OCI-LY7 (cell line): Measurements from ENCODE around the gene PARVG. TPM values are rescaled to one million over a fixed set of nuclear protein-coding genes. Genes with fewer than 3 reads are reported as not detected.

ENCODE experiments used
- BruUV-seq: library from RNA; stranded (reverse); fragments of 400-500 nt; replicated peaks from 2 replicates; lab custom pipeline; 2021; lab: Mats Ljungman, UMichigan
- CTCF ChIA-PET: fragments of 300-600 bp; sonication (Branson Sonifier 250); formaldehyde crosslinking; loops from one replicate; lab custom pipeline; 2022; ENCODE audit warnings: antibody characterized with exemption; ENCODE audit not compliant: unreplicated experiment; lab: Charles Lee
- POLR2A ChIA-PET: fragments of 300-600 bp; sonication (Branson Sonifier 250); formaldehyde crosslinking; loops from one replicate; lab custom pipeline; 2022; ENCODE audit warnings: antibody characterized with exemption; lab: Charles Lee
- DNase-seq: peaks from one replicate; pipeline ENCODE4 v3.0.0-alpha.2; 2015; ENCODE audit warnings: low spot score
- H2AFZ ChIP-seq: fragments of 200-600 bp; sonication (generic), shearing (Covaris generic); 2 replicates; pipeline ENCODE4 v1.6.1; 2014; ENCODE audit warnings: mild to moderate bottlenecking, antibody characterized with exemption, low read length, moderate library complexity
- H3K27ac ChIP-seq: fragments of 200-600 bp; sonication (generic); 2 replicates; pipeline ENCODE4 v1.5.1; 2014; ENCODE audit warnings: mixed run types, low read depth, mild to moderate bottlenecking, moderate library complexity, low read length, inconsistent platforms; ENCODE audit not compliant: poor library complexity, severe bottlenecking
- H3K36me3 ChIP-seq: fragments of 200-600 bp; sonication (generic); 2 replicates; pipeline ENCODE4 v1.6.1; 2014; ENCODE audit warnings: mild to moderate bottlenecking, antibody characterized with exemption, low read length, moderate library complexity, mixed read lengths; ENCODE audit not compliant: insufficient read depth
- H3K4me1 ChIP-seq: fragments of 200-600 bp; sonication (generic); 2 replicates; pipeline ENCODE4 v1.5.1; 2014; ENCODE audit warnings: mild to moderate bottlenecking, low read length; ENCODE audit not compliant: insufficient read depth, poor library complexity, severe bottlenecking
- H3K4me2 ChIP-seq: fragments of 200-600 bp; sonication (generic); 2 replicates; pipeline ENCODE4 v1.6.1; 2014; ENCODE audit warnings: mild to moderate bottlenecking, low read length
- H3K4me3 ChIP-seq: fragments of 200-600 bp; sonication (generic); 2 replicates; pipeline ENCODE4 v1.5.1; 2014; ENCODE audit warnings: mild to moderate bottlenecking, low read depth, low read length; ENCODE audit not compliant: poor library complexity, severe bottlenecking
- H3K79me2 ChIP-seq: fragments of 200-600 bp; sonication (generic); 2 replicates; pipeline ENCODE4 v1.6.1; 2016; ENCODE audit warnings: low read depth, mild to moderate bottlenecking, low read length, moderate library complexity, mixed read lengths; ENCODE audit not compliant: insufficient read depth
- H3K9me2 ChIP-seq: fragments of 200-600 bp; sonication (generic); 2 replicates; pipeline ENCODE4 v1.6.1; 2016; ENCODE audit warnings: mild to moderate bottlenecking, low read length, mixed read lengths; ENCODE audit not compliant: insufficient read depth
- H3K9me3 ChIP-seq: fragments of 200-600 bp; sonication (generic); 2 replicates; pipeline ENCODE4 v1.6.1; 2014; ENCODE audit warnings: mild to moderate bottlenecking, mixed run types, low read length, mixed read lengths
- H4K20me1 ChIP-seq: fragments of 200-600 bp; sonication (generic); 2 replicates; pipeline ENCODE4 v1.6.1; 2014; ENCODE audit warnings: mild to moderate bottlenecking, antibody characterized with exemption, low read length, moderate library complexity, mixed read lengths; ENCODE audit not compliant: insufficient read depth
- EZH2phosphoT487 ChIP-seq: fragments of 200-600 bp; sonication (generic); IDR thresholded peaks from 2 replicates; pipeline ENCODE4 v1.6.1; 2018; ENCODE audit warnings: low read depth, borderline replicate concordance, mild to moderate bottlenecking, mixed run types, antibody characterized with exemption, low read length, moderate library complexity, mixed read lengths
- intact Hi-C: fragments of 100-400 bp; cut with micrococcal nuclease; formaldehyde crosslinking; loops from one replicate; pipeline ENCODE4 v1.10.0; 2022; ENCODE audit not compliant: unreplicated experiment
- total RNA-seq, 2 experiments: library from RNA; depleted of rRNA in 1 of 2; stranded (reverse); fragments of >200 nt in 1 of 2; shearing (Covaris generic) in 1 of 2; gene quantifications; 2 replicates each; pipeline ENCODE4 v1.2.3, GENCODE V29; 2014 to 2022
- TF ChIP-seq, protein P1 (sequence below): fragments of 200-600 bp; sonication (generic); conservative IDR thresholded peaks from 2 replicates; pipeline ENCODE4 v1.5.1; 2014; ENCODE audit warnings: mild to moderate bottlenecking, antibody characterized with exemption, low read length, moderate library complexity, mixed read lengths

PARVG gene
- total RNA-seq, 2 experiments from 2014 or later: 0.85 to 7.7 TPM

DNA sequence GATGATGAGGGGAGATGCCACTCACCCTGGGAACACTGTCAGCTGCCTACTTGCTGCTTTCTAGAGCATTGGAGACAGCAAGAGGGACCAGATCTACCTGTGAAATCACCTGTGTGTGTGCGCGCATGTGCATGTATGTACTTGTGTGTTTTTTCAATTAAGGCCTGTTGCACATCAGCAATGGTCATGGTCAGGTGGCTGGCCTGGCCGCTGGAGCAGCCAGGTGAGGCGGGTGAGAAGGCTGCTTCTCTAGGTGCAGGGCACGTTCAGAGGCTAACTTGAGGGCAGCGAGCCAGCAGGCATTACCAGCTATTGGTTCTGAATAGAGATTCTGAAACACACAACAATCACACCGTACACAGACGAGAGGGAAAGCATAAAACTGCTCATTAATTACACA is 65.1 kb downstream of the PARVG start:
- intact Hi-C loops: no loop called here
- TF ChIP-seq, protein P1, sequence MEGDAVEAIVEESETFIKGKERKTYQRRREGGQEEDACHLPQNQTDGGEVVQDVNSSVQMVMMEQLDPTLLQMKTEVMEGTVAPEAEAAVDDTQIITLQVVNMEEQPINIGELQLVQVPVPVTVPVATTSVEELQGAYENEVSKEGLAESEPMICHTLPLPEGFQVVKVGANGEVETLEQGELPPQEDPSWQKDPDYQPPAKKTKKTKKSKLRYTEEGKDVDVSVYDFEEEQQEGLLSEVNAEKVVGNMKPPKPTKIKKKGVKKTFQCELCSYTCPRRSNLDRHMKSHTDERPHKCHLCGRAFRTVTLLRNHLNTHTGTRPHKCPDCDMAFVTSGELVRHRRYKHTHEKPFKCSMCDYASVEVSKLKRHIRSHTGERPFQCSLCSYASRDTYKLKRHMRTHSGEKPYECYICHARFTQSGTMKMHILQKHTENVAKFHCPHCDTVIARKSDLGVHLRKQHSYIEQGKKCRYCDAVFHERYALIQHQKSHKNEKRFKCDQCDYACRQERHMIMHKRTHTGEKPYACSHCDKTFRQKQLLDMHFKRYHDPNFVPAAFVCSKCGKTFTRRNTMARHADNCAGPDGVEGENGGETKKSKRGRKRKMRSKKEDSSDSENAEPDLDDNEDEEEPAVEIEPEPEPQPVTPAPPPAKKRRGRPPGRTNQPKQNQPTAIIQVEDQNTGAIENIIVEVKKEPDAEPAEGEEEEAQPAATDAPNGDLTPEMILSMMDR: no peak
- no peak for TF ChIP-seq EZH2phosphoT487

DNA sequence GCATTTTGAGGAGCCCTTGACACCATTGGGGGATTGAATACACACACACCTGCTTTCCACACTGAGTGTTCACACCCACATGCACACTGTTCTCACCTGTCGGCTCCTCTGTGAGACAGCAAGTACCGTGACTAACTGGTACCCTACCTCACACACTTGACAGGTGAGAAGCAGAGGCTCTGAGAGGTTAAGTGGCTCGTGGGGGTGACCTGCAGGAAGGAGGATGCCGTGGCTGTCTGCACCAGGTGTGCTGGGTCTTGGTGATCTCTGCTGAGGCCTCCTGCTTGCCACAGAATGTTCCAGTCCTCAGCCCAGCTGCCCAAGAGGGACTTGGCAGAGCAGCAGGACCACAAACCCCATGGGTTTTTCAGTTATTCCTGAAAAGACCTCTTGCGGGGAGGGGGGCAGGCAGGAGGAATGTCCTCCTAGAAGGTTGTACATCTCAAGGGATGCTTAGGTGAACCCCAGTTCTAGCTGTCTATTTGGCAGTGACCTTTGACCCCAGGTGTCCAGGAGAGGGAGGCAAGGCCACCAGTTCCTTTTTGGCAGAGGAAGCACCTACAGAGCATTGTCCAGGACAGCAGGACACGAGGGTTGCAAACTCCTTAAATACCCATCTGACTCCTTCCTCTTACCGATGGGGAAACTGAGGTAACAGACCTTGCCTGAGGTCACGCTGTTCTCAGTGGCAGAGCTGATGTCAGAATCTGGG is 66.0 kb downstream of the PARVG start:
- Histone ChIP-seq H4K20me1 (no peaks in the 10 kb centered on the region), H3K4me3 (no peak overlapping the region), H3K9me2 (no peaks in the 10 kb centered on the region), H3K4me1 (no peaks in the 10 kb centered on the region), H3K4me2 (no peak overlapping the region), H3K27ac (no peak overlapping the region), H2AFZ (no peak overlapping the region), H3K9me3 (no peaks in the 10 kb centered on the region), H3K79me2 (no peaks in the 10 kb centered on the region), H3K36me3 (no peaks in the 10 kb centered on the region)
- no peak for DNase-seq
- TF ChIP-seq EZH2phosphoT487: no peak
- ChIA-PET POLR2A (no interaction called here), CTCF (no interaction called here)
- no TSS peak for BruUV-seq
- intact Hi-C loops: no loop called here

More for the DNA sequence above, 65.1 kb downstream of the PARVG start:
- no peak overlapping the region for H2AFZ ChIP-seq
- H3K27ac ChIP-seq: no peak overlapping the region
- no peak overlapping the region for H3K4me3 ChIP-seq
- ChIA-PET POLR2A (no interaction called here), CTCF (no interaction called here)
- H4K20me1 ChIP-seq: no peaks in the 10 kb centered on the region
- no TSS peak for BruUV-seq
- no peaks in the 10 kb centered on the region for H3K79me2 ChIP-seq
- H3K4me2 ChIP-seq: no peak overlapping the region
- H3K9me3 ChIP-seq: no peaks in the 10 kb centered on the region
- no peaks in the 10 kb centered on the region for H3K9me2 ChIP-seq
- no peaks in the 10 kb centered on the region for H3K36me3 ChIP-seq
- no peak for DNase-seq
- no peaks in the 10 kb centered on the region for H3K4me1 ChIP-seq

DNA sequence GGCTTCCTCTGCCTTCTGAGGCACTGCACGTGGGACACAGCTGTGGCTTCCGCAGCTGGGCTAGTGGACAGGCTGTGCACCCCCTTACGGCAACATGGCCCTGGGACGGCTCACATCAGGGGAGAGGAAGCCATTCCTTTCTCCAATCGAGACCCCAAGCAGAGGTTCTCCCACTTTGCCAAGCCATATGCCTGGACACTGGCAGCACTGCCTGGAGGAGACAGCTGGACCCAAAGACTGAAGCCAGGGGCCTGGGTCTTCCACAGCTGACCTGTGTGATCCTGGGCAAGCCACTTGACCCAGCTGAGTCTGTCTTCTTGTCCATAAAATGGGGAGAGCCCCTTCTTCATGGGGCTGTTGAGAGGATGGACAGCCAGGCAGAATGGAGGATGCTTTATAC is 66.6 kb downstream of the PARVG start:
- BruUV-seq: no TSS peak
- H3K4me1 ChIP-seq: no peaks in the 10 kb centered on the region
- no peaks in the 10 kb centered on the region for H3K36me3 ChIP-seq
- ChIA-PET CTCF (no interaction called here), POLR2A (no interaction called here)
- TF ChIP-seq, protein P1: no peak
- TF ChIP-seq EZH2phosphoT487: no peak
- no peak overlapping the region for H3K4me3 ChIP-seq
- no peaks in the 10 kb centered on the region for H3K9me2 ChIP-seq
- H4K20me1 ChIP-seq: no peaks in the 10 kb centered on the region
- H3K9me3 ChIP-seq: no peaks in the 10 kb centered on the region
- H3K27ac ChIP-seq: no peak overlapping the region
- no peak for DNase-seq
- no peak overlapping the region for H3K4me2 ChIP-seq
- no peak overlapping the region for H2AFZ ChIP-seq
- intact Hi-C loops: no loop called here
- no peaks in the 10 kb centered on the region for H3K79me2 ChIP-seq
